HepG2 (cell line): ENCODE measurements around the gene TDG. TPM values are rescaled to one million over a fixed set of nuclear protein-coding genes. Genes with fewer than 3 reads are reported as not detected.

ENCODE experiments used
- ATAC-seq: fragments of 200-7000 bp; cut with Tn5 transposase; 3 replicates; pipeline ENCODE4 v1.9.1; 2020; ENCODE audit warnings: mild to moderate bottlenecking, moderate library complexity
- BruUV-seq: library from RNA; stranded (reverse); fragments of 400-500 nt; replicated peaks from 2 replicates; lab custom pipeline; 2021; lab: Mats Ljungman, UMichigan
- CTCF ChIA-PET: fragments of 300-600 bp; formaldehyde crosslinking; extraction: SDS; loops from one replicate; lab custom pipeline; 2021; ENCODE audit warnings: low total read pairs, inconsistent platforms, low intra/inter-chr PET ratio; lab: Yijun Ruan, JAX
- POLR2A ChIA-PET: fragments of 350-600 bp; sonication (Branson Sonifier 250); formaldehyde crosslinking; loops from one replicate; lab custom pipeline; 2020; ENCODE audit warnings: antibody characterized with exemption, inconsistent platforms; lab: Yijun Ruan, JAX
- DNase-seq: peaks from one replicate; pipeline ENCODE4 v3.0.0-alpha.2; 2015; ENCODE audit warnings: low spot score
- FAIRE-seq: peaks from 3 replicates; lab custom pipeline; 2011; peaks lifted over from hg19 to GRCh38; lab: Jason Lieb, UNC
- H2AFZ ChIP-seq: one replicate; pipeline ENCODE4 v1.6.1; 2011; ENCODE audit warnings: low read length, inconsistent platforms
- H3K27ac ChIP-seq: fragments of 300-600 bp; 3 replicates; pipeline ENCODE4 v1.8.0; 2011; ENCODE audit warnings: mixed run types, mild to moderate bottlenecking, mixed read lengths, low read length, inconsistent platforms; ENCODE audit not compliant: insufficient read depth; ENCODE audit errors: extremely low read length
- H3K27me3 ChIP-seq, 2 experiments: fragments of 200-600 bp in 1 of 2; 2 replicates in 1 of 2; 3 replicates in 1 of 2; pipeline versions ENCODE4 v1.6.0 to v1.8.0; 2011; ENCODE audit warnings: low read length in 2 of 2, mild to moderate bottlenecking in 2 of 2, moderate library complexity in 2 of 2, inconsistent platforms in 1 of 2; ENCODE audit not compliant: insufficient read depth in 2 of 2, control insufficient read depth in 1 of 2
- H3K36me3 ChIP-seq, 2 experiments: fragments of 200-600 bp in 1 of 2; replicated peaks in 1 of 2; 2 replicates in 1 of 2; 3 replicates in 1 of 2; pipeline versions ENCODE4 v1.5.1 to v1.8.0; 2011; ENCODE audit warnings: low read length in 2 of 2, inconsistent platforms in 1 of 2; ENCODE audit not compliant: insufficient read depth in 2 of 2, control insufficient read depth in 1 of 2
- H3K4me1 ChIP-seq: 2 replicates; pipeline ENCODE4 v1.5.1; 2012; ENCODE audit warnings: low read length, inconsistent platforms; ENCODE audit not compliant: insufficient read depth
- H3K4me2 ChIP-seq: 2 replicates; pipeline ENCODE4 v1.6.0; 2011; ENCODE audit warnings: low read depth, low read length, inconsistent platforms
- H3K4me3 ChIP-seq, 3 experiments: fragments of 200-600 bp in 1 of 3; sonication (generic), shearing (Covaris generic) in 1 of 3; replicated peaks in 1 of 3; 2 replicates each; pipeline ENCODE4 v1.5.1; 2011 to 2016; ENCODE audit warnings: low read length in 3 of 3, inconsistent platforms in 2 of 3, low read depth in 2 of 3, mild to moderate bottlenecking in 2 of 3, control low read depth in 1 of 3, mixed read lengths in 1 of 3; ENCODE audit not compliant: insufficient read depth in 1 of 3
- H3K79me2 ChIP-seq: one replicate; pipeline ENCODE4 v1.6.1; 2011; ENCODE audit warnings: low read length, inconsistent platforms; ENCODE audit not compliant: insufficient read depth
- H3K9ac ChIP-seq: 2 replicates; pipeline ENCODE4 v1.6.0; 2011; ENCODE audit warnings: mild to moderate bottlenecking, low read depth, low read length, inconsistent platforms; ENCODE audit not compliant: insufficient read depth
- H3K9me3 ChIP-seq: 2 replicates; pipeline ENCODE4 v1.5.1; 2012; ENCODE audit warnings: mild to moderate bottlenecking, low read length
- H4K20me1 ChIP-seq: 2 replicates; pipeline ENCODE4 v1.6.0; 2011; ENCODE audit warnings: inconsistent platforms, mild to moderate bottlenecking, low read length, moderate library complexity; ENCODE audit not compliant: insufficient read depth
- ATF7 ChIP-seq, 2 experiments: fragments of 450-650 bp in 1 of 2; sonication (generic) in 1 of 2; formaldehyde crosslinking in 1 of 2; IDR thresholded peaks; 2 replicates each; pipeline versions ENCODE4 v1.4.0 to v1.6.1; 2016 to 2020; ENCODE audit warnings: antibody characterized with exemption in 1 of 2, mild to moderate bottlenecking in 1 of 2, missing genetic modification reagents in 1 of 2
- CSRNP2 ChIP-seq: sonication (generic); formaldehyde crosslinking; conservative IDR thresholded peaks from 2 replicates; pipeline ENCODE4 v1.8.0; 2022; ENCODE audit warnings: low read depth, missing genetic modification reagents
- KAT2B ChIP-seq: fragments of 150-350 bp; IDR thresholded peaks from 2 replicates; pipeline ENCODE4 v1.6.1; 2014; ENCODE audit warnings: low read depth, low read length, borderline replicate concordance
- KLF16 ChIP-seq, 2 experiments: sonication (generic) in 1 of 2; formaldehyde crosslinking in 1 of 2; IDR thresholded peaks; 2 replicates each; pipeline versions ENCODE4 v1.6.1 to v1.8.0; 2016 to 2023; ENCODE audit warnings: missing genetic modification reagents in 2 of 2, missing compliant biosample characterization in 1 of 2
- NFE2L2 ChIP-seq: fragments of 150-350 bp; IDR thresholded peaks from 2 replicates; pipeline ENCODE4 v1.6.1; 2014; ENCODE audit warnings: low read length
- ZNF256 ChIP-seq: sonication (generic); formaldehyde crosslinking; conservative IDR thresholded peaks from 2 replicates; pipeline ENCODE4 v1.4.0; 2020; ENCODE audit warnings: missing genetic modification reagents
- ZNF430 ChIP-seq: sonication (generic); formaldehyde crosslinking; IDR thresholded peaks from 2 replicates; pipeline ENCODE4 v1.9.0; 2021; ENCODE audit warnings: mild to moderate bottlenecking, missing genetic modification reagents
- ZNF660 ChIP-seq: sonication (generic); formaldehyde crosslinking; IDR thresholded peaks from 2 replicates; pipeline ENCODE4 v1.5.1; 2020; ENCODE audit warnings: mild to moderate bottlenecking, low read depth, missing genetic modification reagents, borderline replicate concordance
- ZNF720 ChIP-seq: sonication (generic); formaldehyde crosslinking; IDR thresholded peaks from 2 replicates; pipeline ENCODE4 v1.4.0; 2020; ENCODE audit warnings: missing genetic modification reagents
- ZNF782 ChIP-seq: sonication (generic); formaldehyde crosslinking; IDR thresholded peaks from 2 replicates; pipeline ENCODE4 v1.4.0; 2020; ENCODE audit warnings: missing genetic modification reagents, mild to moderate bottlenecking, borderline replicate concordance
- ZNF839 ChIP-seq: sonication (generic); formaldehyde crosslinking; IDR thresholded peaks from 2 replicates; pipeline ENCODE4 v1.4.0; 2020; ENCODE audit warnings: missing genetic modification reagents, mild to moderate bottlenecking, borderline replicate concordance
- whole genome bisulfite sequencing: methylation state at CpG from one replicate; pipeline ENCODE4 v1.1.6; 2017; ENCODE audit warnings: low lambda C conversion rate; 5-methylcytosine and 5-hydroxymethylcytosine counted together
- in situ Hi-C: cut with HindIII; loops from 2 replicates; pipeline ENCODE4 v1.10.0; 2017; ENCODE audit warnings: low pct_unique_long_range_greater_than_20kb; ENCODE audit not compliant: extremely low pct_ligation_motif_present
- intact Hi-C: fragments of 100-400 bp; cut with micrococcal nuclease; formaldehyde crosslinking; loops from one replicate; pipeline ENCODE4 v1.10.0; 2022; ENCODE audit not compliant: unreplicated experiment
- polyA plus RNA-seq, 8 experiments: library from polyadenylated mRNA; depleted of rRNA in 3 of 8; stranded (reverse) in 7 of 8; unstranded in 1 of 8; fragments of >200 nt; fragmentation: Illumina TruSeq in 4 of 8; extraction: Trizol in 4 of 8; gene quantifications; 2 replicates each; pipeline versions ENCODE4 v1.2.1 to v1.2.3, GENCODE V29; 2011 to 2016; ENCODE audit warnings: low read depth in 4 of 8, missing spikeins in 1 of 8, mixed read lengths in 1 of 8; ENCODE audit not compliant: insufficient read depth in 1 of 8
- total RNA-seq, 5 experiments: library from RNA; depleted of rRNA; stranded (reverse); fragments of >200 nt; fragmentation: Illumina TruSeq; extraction: Trizol; gene quantifications; 2 replicates each; pipeline ENCODE4 v1.2.3, GENCODE V29; 2016; ENCODE audit warnings: low read depth in 1 of 5
- TF ChIP-seq, protein P1 (sequence below): sonication (generic); formaldehyde crosslinking; IDR thresholded peaks from 2 replicates; pipeline ENCODE4 v1.8.0; 2022; ENCODE audit warnings: mild to moderate bottlenecking, missing genetic modification reagents, borderline replicate concordance
- TF ChIP-seq, protein P2 (sequence below): sonication (generic); formaldehyde crosslinking; IDR thresholded peaks from 2 replicates; pipeline ENCODE4 v1.4.0; 2020; ENCODE audit warnings: low read depth, mild to moderate bottlenecking, missing genetic modification reagents
- TF ChIP-seq, protein P3 (sequence below): sonication (generic); formaldehyde crosslinking; IDR thresholded peaks from 2 replicates; pipeline ENCODE4 v1.4.0; 2020; ENCODE audit warnings: low read depth, mild to moderate bottlenecking, missing genetic modification reagents

The TDG gene
- total and polyA plus RNA-seq, 2 of the 13 experiments (the other 11 are each of a cell fraction or from before 2014, with no cell fraction given), result 14.2 to 19.5 TPM

- TF ChIP-seq, protein P1, sequence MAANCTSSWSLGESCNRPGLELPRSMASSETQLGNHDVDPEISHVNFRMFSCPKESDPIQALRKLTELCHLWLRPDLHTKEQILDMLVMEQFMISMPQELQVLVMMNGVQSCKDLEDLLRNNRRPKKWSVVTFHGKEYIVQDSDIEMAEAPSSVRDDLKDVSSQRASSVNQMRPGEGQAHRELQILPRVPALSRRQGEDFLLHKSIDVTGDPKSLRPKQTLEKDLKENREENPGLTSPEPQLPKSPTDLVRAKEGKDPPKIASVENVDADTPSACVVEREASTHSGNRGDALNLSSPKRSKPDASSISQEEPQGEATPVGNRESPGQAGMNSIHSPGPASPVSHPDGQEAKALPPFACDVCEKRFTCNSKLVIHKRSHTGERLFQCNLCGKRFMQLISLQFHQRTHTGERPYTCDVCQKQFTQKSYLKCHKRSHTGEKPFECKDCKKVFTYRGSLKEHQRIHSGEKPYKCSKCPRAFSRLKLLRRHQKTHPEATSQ (CRISPR knock-in tag), result no peak
- TF ChIP-seq ZNF720 (CRISPR knock-in tag) (no peak), CSRNP2 (CRISPR knock-in tag) (no peak), KLF16 (CRISPR knock-in tag; IDR thresholded peaks at IDR 0.05) (no peak), ZNF430 (CRISPR knock-in tag) (no peak), KAT2B (no peak), ZNF660 (no peak)
These were observed 29.0 kb upstream of the TDG start (continued) for GRCh38 chr12:103936679-103937078.

DNA sequence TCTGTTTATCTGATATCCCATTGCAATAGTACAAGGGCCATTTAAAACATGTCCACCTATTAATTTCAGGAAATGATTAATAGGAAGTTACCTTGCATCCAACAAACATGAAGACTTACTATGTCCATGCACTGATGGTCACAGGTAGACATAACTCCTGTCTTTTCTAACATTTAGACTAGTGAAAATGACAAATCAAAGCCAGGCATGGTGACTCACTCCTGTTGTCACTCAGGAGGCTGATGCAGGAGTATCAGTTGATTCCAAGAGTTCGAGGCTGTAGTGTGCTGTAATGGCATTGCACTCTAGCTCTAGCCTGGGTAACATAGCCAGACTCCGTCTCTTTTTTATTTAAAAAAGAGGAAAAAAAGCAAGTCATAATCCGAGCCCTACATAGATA is 20.7 kb upstream of the TDG start:
- DNase-seq (no peak), FAIRE-seq (no peak), ATAC-seq (no peak)
- no TSS peak for BruUV-seq
- H3K4me2 ChIP-seq, result no peak overlapping the region
- H3K79me2 ChIP-seq, result peaks cover 3% of the 10 kb centered on the region
- no peaks in the 10 kb centered on the region; the same call in 1 of the 2 replicates for H4K20me1 ChIP-seq
- H3K9ac ChIP-seq, result no peak overlapping the region
- no peak overlapping the region for H2AFZ ChIP-seq
- POLR2A ChIA-PET, result interaction anchor here (0.7 to 1.2 kb wide), 4 partner anchors 9 to 21 kb away, joined by 3 to 4 read pairs (median 4); partner anchors contain the start of genes HSP90B1 and TDG
- WGBS, result 93% methylated on average over 3 of the region's 3 CpGs
- no peak overlapping the region for H3K4me3 ChIP-seq
- intact Hi-C loops, result no loop called here
- TF ChIP-seq ZNF256 (CRISPR knock-in tag) (no peak), NFE2L2 (no peak), ZNF839 (CRISPR knock-in tag) (no peak), ZNF782 (CRISPR knock-in tag) (no peak), ATF7 (IDR thresholded peaks at IDR 0.05) (no peak), ATF7 (CRISPR knock-in tag; IDR thresholded peaks at IDR 0.05) (no peak)
- TF ChIP-seq, protein P2, sequence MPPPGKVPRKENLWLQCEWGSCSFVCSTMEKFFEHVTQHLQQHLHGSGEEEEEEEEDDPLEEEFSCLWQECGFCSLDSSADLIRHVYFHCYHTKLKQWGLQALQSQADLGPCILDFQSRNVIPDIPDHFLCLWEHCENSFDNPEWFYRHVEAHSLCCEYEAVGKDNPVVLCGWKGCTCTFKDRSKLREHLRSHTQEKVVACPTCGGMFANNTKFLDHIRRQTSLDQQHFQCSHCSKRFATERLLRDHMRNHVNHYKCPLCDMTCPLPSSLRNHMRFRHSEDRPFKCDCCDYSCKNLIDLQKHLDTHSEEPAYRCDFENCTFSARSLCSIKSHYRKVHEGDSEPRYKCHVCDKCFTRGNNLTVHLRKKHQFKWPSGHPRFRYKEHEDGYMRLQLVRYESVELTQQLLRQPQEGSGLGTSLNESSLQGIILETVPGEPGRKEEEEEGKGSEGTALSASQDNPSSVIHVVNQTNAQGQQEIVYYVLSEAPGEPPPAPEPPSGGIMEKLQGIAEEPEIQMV (CRISPR knock-in tag), result no peak
- TF ChIP-seq, protein P3, sequence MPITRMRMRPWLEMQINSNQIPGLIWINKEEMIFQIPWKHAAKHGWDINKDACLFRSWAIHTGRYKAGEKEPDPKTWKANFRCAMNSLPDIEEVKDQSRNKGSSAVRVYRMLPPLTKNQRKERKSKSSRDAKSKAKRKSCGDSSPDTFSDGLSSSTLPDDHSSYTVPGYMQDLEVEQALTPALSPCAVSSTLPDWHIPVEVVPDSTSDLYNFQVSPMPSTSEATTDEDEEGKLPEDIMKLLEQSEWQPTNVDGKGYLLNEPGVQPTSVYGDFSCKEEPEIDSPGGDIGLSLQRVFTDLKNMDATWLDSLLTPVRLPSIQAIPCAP (CRISPR knock-in tag), result no peak
- H3K27me3 ChIP-seq, result no peaks in the 10 kb centered on the region
- H3K9me3 ChIP-seq, result no peaks in the 10 kb centered on the region
- no peaks in the 10 kb centered on the region for H3K4me1 ChIP-seq
- CTCF ChIA-PET, result no interaction called here
- H3K36me3 ChIP-seq, result peaks cover 24 to 89% of the 10 kb centered on the region in 2 experiments
- in situ Hi-C loops, result no loop called here
- no peak overlapping the region for H3K27ac ChIP-seq
